HepG2 (cell line): ENCODE results near the gene MBTD1. TPM values are rescaled to one million over a fixed set of nuclear protein-coding genes. Genes with fewer than 3 reads are reported as not detected.

Source experiments
- ASH2L ChIP-seq: fragments of 300-600, 200-600 bp; sonication (generic); IDR thresholded peaks from 2 replicates; pipeline ENCODE4 v1.7.0; 2017; ENCODE audit warnings: low read depth, mild to moderate bottlenecking, moderate library complexity, mixed read lengths, low read length; ENCODE audit not compliant: insufficient read length
- EP300 ChIP-seq, 3 experiments: sonication (generic) in 1 of 3; formaldehyde crosslinking in 1 of 3; IDR thresholded peaks; 2 replicates each; pipeline versions ENCODE4 v1.5.1 to v1.6.1; 2011 to 2020; ENCODE audit warnings: low read depth in 2 of 3, low read length in 2 of 3, borderline replicate concordance in 1 of 3, improper control_type of control experiment in 1 of 3, mild to moderate bottlenecking in 1 of 3, missing genetic modification reagents in 1 of 3, moderate library complexity in 1 of 3
- MTF1 ChIP-seq: sonication (generic); formaldehyde crosslinking; IDR thresholded peaks from 2 replicates; pipeline ENCODE4 v1.5.0; 2020; ENCODE audit warnings: missing genetic modification reagents
- NFIB ChIP-seq: sonication (generic); formaldehyde crosslinking; IDR thresholded peaks from 2 replicates; pipeline ENCODE4 v1.9.0; 2021; ENCODE audit warnings: missing genetic modification reagents, mild to moderate bottlenecking, borderline replicate concordance
- NR2F1 ChIP-seq, 2 experiments: fragments of 450-650 bp in 1 of 2; formaldehyde crosslinking in 1 of 2; IDR thresholded peaks; 2 replicates each; pipeline versions ENCODE4 v1.5.0 to v1.6.1; 2016 to 2020; ENCODE audit warnings: mild to moderate bottlenecking in 1 of 2, missing compliant biosample characterization in 1 of 2, missing genetic modification reagents in 1 of 2, moderate library complexity in 1 of 2
- RBM22 ChIP-seq: fragments of 200-400 bp; formaldehyde crosslinking; optimal IDR thresholded peaks from 2 replicates; pipeline ENCODE3; 2017; ENCODE audit warnings: mild to moderate bottlenecking, low read length, moderate library complexity
- TBX2 ChIP-seq: sonication (generic); formaldehyde crosslinking; IDR thresholded peaks from 2 replicates; pipeline ENCODE4 v1.5.0; 2020; ENCODE audit warnings: missing genetic modification reagents, mild to moderate bottlenecking, borderline replicate concordance
- U2AF2 ChIP-seq: fragments of 200-400 bp; formaldehyde crosslinking; IDR thresholded peaks from 2 replicates; pipeline ENCODE4 v1.6.1; 2017; ENCODE audit warnings: low read depth, mild to moderate bottlenecking, low read length
- ZNF230 ChIP-seq: sonication (generic); formaldehyde crosslinking; IDR thresholded peaks from 2 replicates; pipeline ENCODE4 v1.4.0; 2020; ENCODE audit warnings: mild to moderate bottlenecking, missing genetic modification reagents
- ZNF260 ChIP-seq: sonication (generic); formaldehyde crosslinking; IDR thresholded peaks from 2 replicates; pipeline ENCODE4 v1.4.0; 2020; ENCODE audit warnings: missing genetic modification reagents, low read depth, mild to moderate bottlenecking, borderline replicate concordance
- ZNF816 ChIP-seq: sonication (generic); formaldehyde crosslinking; IDR thresholded peaks from 2 replicates; pipeline ENCODE4 v1.8.0; 2022; ENCODE audit warnings: missing genetic modification reagents, mild to moderate bottlenecking, borderline replicate concordance
- polyA plus RNA-seq, 8 experiments: library from polyadenylated mRNA; depleted of rRNA in 3 of 8; stranded (reverse) in 7 of 8; unstranded in 1 of 8; fragments of >200 nt; fragmentation: Illumina TruSeq in 4 of 8; extraction: Trizol in 4 of 8; gene quantifications; 2 replicates each; pipeline versions ENCODE4 v1.2.1 to v1.2.3, GENCODE V29; 2011 to 2016; ENCODE audit warnings: low read depth in 4 of 8, missing spikeins in 1 of 8, mixed read lengths in 1 of 8; ENCODE audit not compliant: insufficient read depth in 1 of 8
- total RNA-seq, 5 experiments: library from RNA; depleted of rRNA; stranded (reverse); fragments of >200 nt; fragmentation: Illumina TruSeq; extraction: Trizol; gene quantifications; 2 replicates each; pipeline ENCODE4 v1.2.3, GENCODE V29; 2016; ENCODE audit warnings: low read depth in 1 of 5
- TF ChIP-seq, protein P1 (sequence below): sonication (generic); formaldehyde crosslinking; conservative IDR thresholded peaks from 2 replicates; pipeline ENCODE4 v1.4.0; 2020; ENCODE audit warnings: mild to moderate bottlenecking, missing genetic modification reagents, moderate library complexity
- TF ChIP-seq, protein P2 (sequence below): sonication (generic); formaldehyde crosslinking; IDR thresholded peaks from 2 replicates; pipeline ENCODE4 v1.4.0; 2020; ENCODE audit warnings: mild to moderate bottlenecking, missing genetic modification reagents, borderline replicate concordance
- TF ChIP-seq, protein P3 (sequence below): sonication (generic); formaldehyde crosslinking; IDR thresholded peaks from 2 replicates; pipeline ENCODE4 v1.4.0; 2020; ENCODE audit warnings: missing genetic modification reagents

The MBTD1 gene
- total and polyA plus RNA-seq, 2 of the 13 experiments (the other 11 are each of a cell fraction or from before 2014, with no cell fraction given): 20.9 TPM

DNA sequence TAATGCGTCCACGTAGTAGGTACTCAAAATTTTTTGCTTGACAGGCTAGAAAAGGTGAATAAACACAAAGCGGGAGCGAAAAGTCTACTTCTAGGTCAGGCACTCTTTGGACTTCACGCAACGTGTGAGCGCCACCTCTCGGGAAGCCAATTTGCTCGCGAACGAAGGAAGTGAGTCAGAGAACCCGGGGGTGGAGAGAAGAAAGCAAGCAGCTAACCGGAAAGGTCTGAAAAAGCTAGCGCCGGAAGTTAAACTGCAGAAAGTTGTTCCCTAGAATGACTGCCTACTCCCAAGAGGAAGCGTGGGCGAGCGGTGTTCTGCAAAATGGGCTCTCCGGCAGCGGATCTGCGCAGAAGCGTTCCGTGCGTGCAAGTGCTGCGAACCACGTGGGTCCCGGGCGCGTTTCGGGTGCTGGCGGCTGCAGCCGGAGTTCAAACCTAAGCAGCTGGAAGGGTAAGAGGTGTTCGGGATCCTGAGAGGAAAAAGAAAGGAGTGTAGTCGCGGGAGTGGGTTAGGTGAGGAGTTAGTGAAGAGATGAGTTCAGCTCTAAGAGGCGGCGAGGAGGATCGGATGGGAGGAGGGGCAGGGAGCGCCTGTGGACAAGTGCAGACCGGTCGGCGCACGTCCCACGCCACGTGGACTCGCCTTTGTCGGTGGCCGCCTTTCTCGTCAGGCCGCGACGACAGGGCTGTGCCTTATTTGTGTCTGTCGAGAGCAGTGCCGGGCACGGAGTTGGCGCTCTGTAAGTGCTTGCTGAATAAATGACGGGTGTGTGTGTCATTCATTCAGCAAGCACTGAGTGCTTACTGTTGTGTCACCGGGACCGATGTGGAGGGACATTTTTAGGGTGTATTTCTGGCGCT, 106.4 kb downstream of the MBTD1 start, which contains the start of gene NME1 (continued):
- TF ChIP-seq NFIB (CRISPR knock-in tag): no peak
- TF ChIP-seq ZNF260: no peak
- TF ChIP-seq ZNF230: peak; percentile 99
- 0 out of 2 replicates have a peak, but pooled peaks have one; percentile 60 for TF ChIP-seq U2AF2
- TF ChIP-seq, protein P1, sequence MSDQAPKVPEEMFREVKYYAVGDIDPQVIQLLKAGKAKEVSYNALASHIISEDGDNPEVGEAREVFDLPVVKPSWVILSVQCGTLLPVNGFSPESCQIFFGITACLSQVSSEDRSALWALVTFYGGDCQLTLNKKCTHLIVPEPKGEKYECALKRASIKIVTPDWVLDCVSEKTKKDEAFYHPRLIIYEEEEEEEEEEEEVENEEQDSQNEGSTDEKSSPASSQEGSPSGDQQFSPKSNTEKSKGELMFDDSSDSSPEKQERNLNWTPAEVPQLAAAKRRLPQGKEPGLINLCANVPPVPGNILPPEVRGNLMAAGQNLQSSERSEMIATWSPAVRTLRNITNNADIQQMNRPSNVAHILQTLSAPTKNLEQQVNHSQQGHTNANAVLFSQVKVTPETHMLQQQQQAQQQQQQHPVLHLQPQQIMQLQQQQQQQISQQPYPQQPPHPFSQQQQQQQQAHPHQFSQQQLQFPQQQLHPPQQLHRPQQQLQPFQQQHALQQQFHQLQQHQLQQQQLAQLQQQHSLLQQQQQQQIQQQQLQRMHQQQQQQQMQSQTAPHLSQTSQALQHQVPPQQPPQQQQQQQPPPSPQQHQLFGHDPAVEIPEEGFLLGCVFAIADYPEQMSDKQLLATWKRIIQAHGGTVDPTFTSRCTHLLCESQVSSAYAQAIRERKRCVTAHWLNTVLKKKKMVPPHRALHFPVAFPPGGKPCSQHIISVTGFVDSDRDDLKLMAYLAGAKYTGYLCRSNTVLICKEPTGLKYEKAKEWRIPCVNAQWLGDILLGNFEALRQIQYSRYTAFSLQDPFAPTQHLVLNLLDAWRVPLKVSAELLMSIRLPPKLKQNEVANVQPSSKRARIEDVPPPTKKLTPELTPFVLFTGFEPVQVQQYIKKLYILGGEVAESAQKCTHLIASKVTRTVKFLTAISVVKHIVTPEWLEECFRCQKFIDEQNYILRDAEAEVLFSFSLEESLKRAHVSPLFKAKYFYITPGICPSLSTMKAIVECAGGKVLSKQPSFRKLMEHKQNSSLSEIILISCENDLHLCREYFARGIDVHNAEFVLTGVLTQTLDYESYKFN (CRISPR knock-in tag): peak; percentile 87
- TF ChIP-seq RBM22: peak; percentile 88
- TF ChIP-seq ZNF816 (CRISPR knock-in tag): peak; percentile 99
- peak; percentile 95 for TF ChIP-seq TBX2
- TF ChIP-seq, protein P2, sequence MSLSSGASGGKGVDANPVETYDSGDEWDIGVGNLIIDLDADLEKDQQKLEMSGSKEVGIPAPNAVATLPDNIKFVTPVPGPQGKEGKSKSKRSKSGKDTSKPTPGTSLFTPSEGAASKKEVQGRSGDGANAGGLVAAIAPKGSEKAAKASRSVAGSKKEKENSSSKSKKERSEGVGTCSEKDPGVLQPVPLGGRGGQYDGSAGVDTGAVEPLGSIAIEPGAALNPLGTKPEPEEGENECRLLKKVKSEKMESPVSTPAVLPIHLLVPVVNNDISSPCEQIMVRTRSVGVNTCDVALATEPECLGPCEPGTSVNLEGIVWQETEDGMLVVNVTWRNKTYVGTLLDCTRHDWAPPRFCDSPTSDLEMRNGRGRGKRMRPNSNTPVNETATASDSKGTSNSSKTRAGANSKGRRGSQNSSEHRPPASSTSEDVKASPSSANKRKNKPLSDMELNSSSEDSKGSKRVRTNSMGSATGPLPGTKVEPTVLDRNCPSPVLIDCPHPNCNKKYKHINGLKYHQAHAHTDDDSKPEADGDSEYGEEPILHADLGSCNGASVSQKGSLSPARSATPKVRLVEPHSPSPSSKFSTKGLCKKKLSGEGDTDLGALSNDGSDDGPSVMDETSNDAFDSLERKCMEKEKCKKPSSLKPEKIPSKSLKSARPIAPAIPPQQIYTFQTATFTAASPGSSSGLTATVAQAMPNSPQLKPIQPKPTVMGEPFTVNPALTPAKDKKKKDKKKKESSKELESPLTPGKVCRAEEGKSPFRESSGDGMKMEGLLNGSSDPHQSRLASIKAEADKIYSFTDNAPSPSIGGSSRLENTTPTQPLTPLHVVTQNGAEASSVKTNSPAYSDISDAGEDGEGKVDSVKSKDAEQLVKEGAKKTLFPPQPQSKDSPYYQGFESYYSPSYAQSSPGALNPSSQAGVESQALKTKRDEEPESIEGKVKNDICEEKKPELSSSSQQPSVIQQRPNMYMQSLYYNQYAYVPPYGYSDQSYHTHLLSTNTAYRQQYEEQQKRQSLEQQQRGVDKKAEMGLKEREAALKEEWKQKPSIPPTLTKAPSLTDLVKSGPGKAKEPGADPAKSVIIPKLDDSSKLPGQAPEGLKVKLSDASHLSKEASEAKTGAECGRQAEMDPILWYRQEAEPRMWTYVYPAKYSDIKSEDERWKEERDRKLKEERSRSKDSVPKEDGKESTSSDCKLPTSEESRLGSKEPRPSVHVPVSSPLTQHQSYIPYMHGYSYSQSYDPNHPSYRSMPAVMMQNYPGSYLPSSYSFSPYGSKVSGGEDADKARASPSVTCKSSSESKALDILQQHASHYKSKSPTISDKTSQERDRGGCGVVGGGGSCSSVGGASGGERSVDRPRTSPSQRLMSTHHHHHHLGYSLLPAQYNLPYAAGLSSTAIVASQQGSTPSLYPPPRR (CRISPR knock-in tag): peak; percentile 92
- TF ChIP-seq EP300 (IDR thresholded peaks at IDR 0.05; ENCODE audit: low read depth in 2 of 2, low read length in 2 of 2): peak; percentile 78 to 84
- TF ChIP-seq EP300 (CRISPR knock-in tag; IDR thresholded peaks at IDR 0.05; ENCODE audit: borderline replicate concordance): peak; percentile 80
- peak; percentile 93 for TF ChIP-seq MTF1
- TF ChIP-seq, protein P3, sequence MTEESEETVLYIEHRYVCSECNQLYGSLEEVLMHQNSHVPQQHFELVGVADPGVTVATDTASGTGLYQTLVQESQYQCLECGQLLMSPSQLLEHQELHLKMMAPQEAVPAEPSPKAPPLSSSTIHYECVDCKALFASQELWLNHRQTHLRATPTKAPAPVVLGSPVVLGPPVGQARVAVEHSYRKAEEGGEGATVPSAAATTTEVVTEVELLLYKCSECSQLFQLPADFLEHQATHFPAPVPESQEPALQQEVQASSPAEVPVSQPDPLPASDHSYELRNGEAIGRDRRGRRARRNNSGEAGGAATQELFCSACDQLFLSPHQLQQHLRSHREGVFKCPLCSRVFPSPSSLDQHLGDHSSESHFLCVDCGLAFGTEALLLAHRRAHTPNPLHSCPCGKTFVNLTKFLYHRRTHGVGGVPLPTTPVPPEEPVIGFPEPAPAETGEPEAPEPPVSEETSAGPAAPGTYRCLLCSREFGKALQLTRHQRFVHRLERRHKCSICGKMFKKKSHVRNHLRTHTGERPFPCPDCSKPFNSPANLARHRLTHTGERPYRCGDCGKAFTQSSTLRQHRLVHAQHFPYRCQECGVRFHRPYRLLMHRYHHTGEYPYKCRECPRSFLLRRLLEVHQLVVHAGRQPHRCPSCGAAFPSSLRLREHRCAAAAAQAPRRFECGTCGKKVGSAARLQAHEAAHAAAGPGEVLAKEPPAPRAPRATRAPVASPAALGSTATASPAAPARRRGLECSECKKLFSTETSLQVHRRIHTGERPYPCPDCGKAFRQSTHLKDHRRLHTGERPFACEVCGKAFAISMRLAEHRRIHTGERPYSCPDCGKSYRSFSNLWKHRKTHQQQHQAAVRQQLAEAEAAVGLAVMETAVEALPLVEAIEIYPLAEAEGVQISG (CRISPR knock-in tag): peak; percentile 98
- TF ChIP-seq NR2F1 (CRISPR knock-in tag; IDR thresholded peaks at IDR 0.05): peak; percentile 43 to 55; a peak in 2 of 4 replicates
- peak; percentile 100 for TF ChIP-seq ASH2L
